HG03064 (cell line): ENCODE measurements around the gene ETV3.
"Not testable (repeated sequence)": the region's sequence is repeated elsewhere in the genome, so short reads cannot be mapped to it uniquely, and the experiment has no call there.

ENCODE experiments used
- ATAC-seq: cut with Tn5 transposase; IDR thresholded peaks from one replicate; pipeline ENCODE4 v1.9.1; 2021; ENCODE audit warnings: low read depth; ENCODE audit not compliant: unreplicated experiment

ETV3 gene

DNA sequence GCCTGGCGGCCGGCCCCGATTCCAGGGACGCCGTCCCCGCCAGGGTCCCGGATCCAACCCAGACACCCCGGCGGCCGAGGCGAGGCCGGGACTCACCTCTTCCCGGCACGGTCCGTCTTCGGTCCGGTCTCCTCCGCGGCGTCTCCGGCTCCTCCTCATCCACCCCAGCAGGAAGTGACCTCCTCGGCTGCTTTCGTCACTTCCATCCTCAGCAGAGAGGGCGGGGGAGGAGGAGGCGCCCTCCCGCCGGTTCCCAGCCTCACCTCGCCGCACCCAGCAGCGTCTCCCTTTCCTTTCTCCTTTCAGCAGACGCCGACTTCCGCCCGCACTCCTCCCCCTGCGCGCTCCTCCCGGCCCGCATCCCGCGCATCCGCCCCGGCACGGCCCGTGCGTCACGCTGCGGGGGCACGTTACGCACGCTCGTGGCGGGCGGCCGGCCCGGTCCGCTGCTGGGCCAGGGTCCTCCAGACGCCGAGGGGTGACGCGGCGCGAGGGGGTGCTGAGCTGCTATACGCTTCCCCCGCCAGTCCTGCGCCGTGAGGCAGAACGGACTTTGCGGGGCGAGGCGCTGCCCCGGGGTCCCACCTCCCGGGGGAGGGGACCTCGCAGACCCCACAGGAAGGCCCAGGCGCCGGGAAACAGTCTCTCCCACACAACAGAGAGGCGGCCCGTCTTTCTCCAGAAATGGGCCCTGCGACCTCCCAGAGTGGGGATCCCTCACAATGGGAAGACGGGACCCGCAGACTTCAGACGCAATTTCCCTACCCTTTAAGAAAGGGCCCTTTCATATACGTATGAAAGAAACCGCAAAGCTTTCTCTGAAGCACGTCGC is at the start of gene ETV3:
ETV3 (minus strand) TSS at position 176 of the 832 bp plus-strand sequence. CDS start 2,043 bp downstream, outside the sequence.
- peak; percentile 86 for ATAC-seq

DNA sequence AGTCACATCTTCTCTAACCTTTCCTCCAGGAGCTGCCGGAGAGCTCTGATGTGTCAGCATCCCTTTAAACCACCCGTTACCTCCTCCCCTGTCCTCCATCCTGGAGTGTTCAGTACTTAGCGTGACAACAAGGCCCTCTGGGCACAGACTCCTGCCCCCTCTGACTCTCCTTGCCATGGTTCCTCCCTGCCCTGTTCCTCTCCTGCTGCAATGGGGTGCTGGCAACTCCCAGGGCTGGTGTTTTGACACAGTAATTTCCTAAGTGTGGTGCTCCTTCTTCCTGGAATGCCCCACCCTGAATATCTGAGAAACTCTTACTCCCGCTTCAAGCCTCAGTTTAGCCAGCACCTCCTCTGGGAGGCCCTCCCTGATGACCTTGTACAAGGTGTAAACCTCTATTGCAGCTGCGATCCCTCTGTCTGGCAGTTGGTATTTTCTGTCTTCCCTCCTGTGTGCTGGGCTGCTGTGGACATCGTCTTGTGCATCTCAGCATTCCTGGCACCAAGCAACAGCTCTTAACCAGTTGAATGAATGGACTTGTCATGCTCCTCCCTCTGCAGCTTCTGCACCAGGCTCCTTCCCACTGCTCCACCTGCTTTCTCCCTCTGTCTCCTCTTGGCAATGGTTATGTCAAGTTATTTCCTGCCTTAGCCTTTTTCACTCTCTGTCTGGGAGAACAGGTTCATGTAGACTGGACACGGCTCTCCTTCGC is 48.2 kb upstream of the ETV3 start:
- no peak for ATAC-seq

DNA sequence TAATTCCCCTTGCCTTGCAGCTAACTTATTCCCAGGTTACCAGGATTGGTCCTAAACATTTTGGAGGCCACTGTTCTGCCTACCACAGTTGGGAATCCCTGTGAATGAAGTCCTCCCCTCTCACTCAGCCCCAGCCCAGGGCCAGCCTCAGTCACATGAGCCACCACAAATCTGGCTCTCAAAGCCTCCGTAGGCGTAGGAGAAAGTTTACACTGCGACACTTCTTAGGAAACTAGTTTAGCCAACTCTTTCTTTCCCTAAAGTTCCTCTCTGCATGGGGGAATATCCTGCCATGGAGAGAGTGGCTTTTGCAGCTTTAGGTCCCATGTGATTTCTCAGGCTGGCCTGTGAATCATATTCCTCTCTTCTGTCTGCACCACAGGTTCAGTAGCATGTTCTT is 45.7 kb upstream of the ETV3 start:
- no peak for ATAC-seq

DNA sequence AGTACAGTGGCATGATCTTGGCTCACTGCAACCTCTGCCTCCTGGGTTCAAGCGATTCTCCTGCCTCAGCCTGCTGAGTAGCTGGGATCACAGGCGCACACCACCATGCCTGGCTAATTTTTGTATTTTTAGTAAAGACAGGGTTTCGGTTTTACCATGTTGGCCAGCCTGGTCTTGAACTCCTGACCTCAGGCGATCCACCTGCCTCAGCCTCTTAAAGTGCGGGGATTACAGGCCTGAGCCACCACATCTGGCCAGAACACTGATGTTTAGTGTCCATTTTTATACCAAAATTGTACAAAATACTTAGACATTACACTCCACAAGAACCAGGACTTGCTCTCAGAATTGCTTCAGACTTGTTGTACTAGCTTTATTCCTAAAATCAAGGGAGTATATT is 44.2 kb upstream of the ETV3 start:
- ATAC-seq = not testable (repeated sequence)

DNA sequence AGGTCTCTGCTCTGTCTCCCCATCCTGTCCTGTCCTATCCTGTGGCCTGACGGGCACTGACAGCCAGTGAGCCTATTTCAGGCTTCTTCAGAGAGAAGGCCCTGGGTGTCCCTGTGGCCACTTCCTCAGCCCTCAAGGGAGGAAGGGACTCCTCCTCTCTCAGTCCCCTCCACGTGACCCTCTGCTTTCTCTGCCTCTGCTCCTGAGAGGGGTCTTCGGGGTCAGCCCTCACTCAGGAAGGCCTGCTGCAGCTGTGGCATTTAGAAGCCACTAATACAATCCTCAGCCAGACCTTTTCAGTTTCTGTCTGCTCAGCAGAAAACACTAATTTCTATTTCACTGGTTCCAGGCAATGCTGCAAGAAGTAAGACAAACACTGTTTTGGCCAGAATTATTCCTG is 43.6 kb upstream of the ETV3 start:
- ATAC-seq = no peak

- no peak for ATAC-seq
Measured at GRCh38 chr1:157181258-157181657, 43.1 kb upstream of the ETV3 start.

DNA sequence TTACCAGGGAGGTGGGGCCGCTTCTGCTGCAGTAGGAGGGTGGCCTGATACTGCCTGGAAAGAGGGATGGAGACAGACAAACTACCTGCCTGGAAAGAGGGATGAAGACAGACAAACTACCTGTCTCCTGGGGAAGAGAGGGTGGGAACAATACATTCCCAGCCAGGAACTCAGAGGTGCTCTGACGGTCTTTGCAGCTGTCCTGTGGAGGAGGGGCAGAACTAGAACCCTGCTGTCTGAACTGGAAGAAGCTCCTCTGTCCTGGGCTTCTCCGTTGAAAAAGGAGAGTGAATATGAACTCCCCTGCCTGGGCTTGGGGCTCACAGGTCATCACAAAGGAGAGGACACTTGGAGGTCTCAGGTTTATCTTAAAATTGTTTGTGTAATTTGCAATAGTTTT is 40.3 kb upstream of the ETV3 start:
- ATAC-seq = no peak

GRCh38 chr1:157177733-157178394 is 39.7 kb upstream of the ETV3 start:
- ATAC-seq = no peak

- ATAC-seq = peak; percentile 52
Measured at GRCh38 chr1:157176591-157177121, 38.5 kb upstream of the ETV3 start.

- no peak for ATAC-seq
Measured at GRCh38 chr1:157176016-157176415, 37.8 kb upstream of the ETV3 start.

- no peak for ATAC-seq
Measured at GRCh38 chr1:157173900-157174410, 35.8 kb upstream of the ETV3 start.

DNA sequence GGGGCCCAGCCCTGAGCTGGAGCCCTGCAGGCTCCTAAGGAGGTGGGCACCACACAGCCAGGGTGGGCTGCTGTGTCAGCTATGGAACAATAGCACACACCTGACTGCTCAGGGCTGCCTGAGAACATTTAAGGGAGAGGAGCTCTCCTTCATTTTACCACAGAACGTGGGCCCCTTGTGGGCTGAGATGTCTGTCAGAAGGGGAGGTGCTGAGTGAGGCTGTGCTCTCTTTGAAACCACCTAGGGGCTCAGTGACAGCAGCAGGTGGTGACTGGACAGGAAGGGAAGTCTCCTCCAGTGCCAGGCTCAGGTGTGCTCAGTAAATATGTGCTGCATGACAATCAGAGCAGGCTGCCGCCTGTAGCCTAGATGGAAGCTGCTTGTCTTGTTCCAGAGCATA is 35.0 kb upstream of the ETV3 start:
- ATAC-seq = not testable (repeated sequence)

GRCh38 chr1:157172591-157172990 is 34.4 kb upstream of the ETV3 start:
- not testable (repeated sequence) for ATAC-seq

- ATAC-seq = not testable (repeated sequence)
Measured at GRCh38 chr1:157171903-157172503, 33.8 kb upstream of the ETV3 start.

GRCh38 chr1:157170677-157171515 is 32.7 kb upstream of the ETV3 start:
- ATAC-seq = no peak

GRCh38 chr1:157168015-157168414 is 29.8 kb upstream of the ETV3 start:
- no peak for ATAC-seq

GRCh38 chr1:157167437-157167836 is 29.2 kb upstream of the ETV3 start:
- ATAC-seq = no peak

DNA sequence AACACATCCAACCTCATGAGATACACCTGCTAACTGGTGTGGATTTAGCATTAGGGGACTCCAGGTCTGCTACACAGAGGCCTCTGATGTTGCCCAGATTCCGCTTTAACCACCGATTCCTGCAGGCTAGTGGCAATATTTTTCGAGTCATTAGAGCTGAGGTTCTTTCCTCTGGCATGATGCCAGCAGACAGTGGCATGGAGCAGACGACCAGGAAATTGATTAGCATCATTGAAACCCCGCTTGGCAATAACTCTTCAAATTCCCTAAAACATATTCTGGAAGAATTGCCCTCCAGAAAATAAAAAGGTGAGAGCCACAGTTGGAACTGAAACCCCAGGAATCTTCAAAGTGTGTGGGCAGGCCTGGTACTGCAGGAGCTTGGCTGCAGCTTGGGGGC is 28.4 kb upstream of the ETV3 start:
- ATAC-seq = no peak

DNA sequence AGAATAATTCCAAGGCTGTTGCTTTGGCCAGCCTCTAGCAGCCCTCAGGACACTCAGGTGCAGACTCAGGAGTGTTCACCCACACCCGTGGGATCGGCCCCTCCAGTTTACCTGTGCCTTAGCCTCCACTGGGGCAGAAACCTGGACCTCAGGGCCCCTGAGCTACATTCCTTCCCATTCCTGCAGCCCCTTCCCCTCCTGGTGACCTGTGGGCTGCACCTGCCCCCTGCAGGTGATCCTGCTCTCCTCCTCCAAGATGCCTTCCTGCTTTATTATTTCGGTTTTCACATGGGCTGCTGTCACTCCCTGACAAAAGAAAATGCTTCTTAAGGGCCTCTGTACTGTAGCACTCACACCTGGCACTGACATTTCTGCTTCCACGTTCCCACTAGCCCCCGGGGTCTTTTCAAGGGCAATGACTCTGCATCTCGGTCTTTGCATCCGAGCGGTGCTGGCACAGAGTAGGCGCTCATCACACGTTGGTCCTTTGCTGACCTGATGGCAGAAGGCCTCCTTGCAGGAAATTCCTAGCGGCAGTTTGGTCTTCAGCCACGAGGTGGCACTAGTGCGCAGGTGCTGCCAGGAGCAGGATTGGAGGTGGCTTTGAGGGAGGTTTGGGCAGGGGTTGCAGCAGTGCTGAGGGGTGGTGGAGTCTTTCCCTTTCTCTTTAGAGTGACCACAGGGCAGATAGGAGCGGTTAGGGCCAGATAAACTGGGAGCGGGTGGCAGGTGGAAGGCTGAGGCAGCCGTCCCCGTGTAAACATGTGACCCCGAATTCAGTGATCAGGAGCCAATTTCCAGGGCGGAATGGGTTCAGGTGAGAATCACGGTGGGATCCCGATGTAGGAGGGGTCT is 25.3 kb upstream of the ETV3 start:
- no peak for ATAC-seq
